ENCODE results near the gene RRAS2.
"Not testable (repeated sequence)": the region's sequence is repeated elsewhere in the genome, so short reads cannot be mapped to it uniquely, and the experiment has no call there.

GRCh38 chr11:14278869-14279268 lies 80.1 kb downstream of the RRAS2 start:
- TF ChIP-seq CTCF, POLR2A (IDR thresholded peaks at IDR 0.05): not testable (repeated sequence)

Measured in adrenal gland (tissue), 5 donors.